Fibroblast of villous mesenchyme (primary cell): ENCODE data around the gene IL26. TPM values are rescaled to one million over a fixed set of nuclear protein-coding genes. Genes with fewer than 3 reads are reported as not detected.

ENCODE experiments used
- DNase-seq: peaks from one replicate; pipeline ENCODE4 v3.0.0-alpha.2; 2010; ENCODE audit warnings: low read depth
- H3K4me3 ChIP-seq: 2 replicates; pipeline ENCODE4 v1.5.1; 2011; ENCODE audit warnings: low read depth, mild to moderate bottlenecking, low read length
- total RNA-seq: library from RNA; depleted of rRNA; stranded (reverse); fragments of >200 nt; gene quantifications from 2 replicates; pipeline ENCODE4 v1.2.3, GENCODE V29; 2012
- TF ChIP-seq, protein P1 (sequence below): IDR thresholded peaks from 2 replicates; pipeline ENCODE4 v1.5.1; 2012; ENCODE audit warnings: low read depth, mild to moderate bottlenecking, low read length; ENCODE audit not compliant: insufficient read depth

The IL26 gene
- total RNA-seq, 1 donor = not detected

DNA sequence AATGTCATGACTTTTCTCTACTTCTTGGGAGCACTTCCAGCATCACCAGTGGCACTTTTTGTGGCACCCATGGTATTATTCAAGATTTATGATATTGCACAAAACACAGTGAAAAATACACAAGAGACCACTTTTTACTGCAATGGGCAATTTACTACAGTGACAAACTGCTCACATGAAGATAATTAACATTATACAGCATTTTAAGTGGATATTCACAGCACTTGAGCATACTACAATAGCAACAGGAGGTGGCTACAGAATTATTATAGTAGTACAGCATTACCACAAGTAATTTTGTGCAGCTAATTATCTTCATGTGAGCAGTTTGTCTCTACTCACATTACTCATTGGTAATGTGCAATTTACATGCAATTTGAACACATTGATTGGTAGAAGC, 18.3 kb downstream of the IL26 start:
- TF ChIP-seq, protein P1, sequence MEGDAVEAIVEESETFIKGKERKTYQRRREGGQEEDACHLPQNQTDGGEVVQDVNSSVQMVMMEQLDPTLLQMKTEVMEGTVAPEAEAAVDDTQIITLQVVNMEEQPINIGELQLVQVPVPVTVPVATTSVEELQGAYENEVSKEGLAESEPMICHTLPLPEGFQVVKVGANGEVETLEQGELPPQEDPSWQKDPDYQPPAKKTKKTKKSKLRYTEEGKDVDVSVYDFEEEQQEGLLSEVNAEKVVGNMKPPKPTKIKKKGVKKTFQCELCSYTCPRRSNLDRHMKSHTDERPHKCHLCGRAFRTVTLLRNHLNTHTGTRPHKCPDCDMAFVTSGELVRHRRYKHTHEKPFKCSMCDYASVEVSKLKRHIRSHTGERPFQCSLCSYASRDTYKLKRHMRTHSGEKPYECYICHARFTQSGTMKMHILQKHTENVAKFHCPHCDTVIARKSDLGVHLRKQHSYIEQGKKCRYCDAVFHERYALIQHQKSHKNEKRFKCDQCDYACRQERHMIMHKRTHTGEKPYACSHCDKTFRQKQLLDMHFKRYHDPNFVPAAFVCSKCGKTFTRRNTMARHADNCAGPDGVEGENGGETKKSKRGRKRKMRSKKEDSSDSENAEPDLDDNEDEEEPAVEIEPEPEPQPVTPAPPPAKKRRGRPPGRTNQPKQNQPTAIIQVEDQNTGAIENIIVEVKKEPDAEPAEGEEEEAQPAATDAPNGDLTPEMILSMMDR = no peak
- DNase-seq = no peak

DNA sequence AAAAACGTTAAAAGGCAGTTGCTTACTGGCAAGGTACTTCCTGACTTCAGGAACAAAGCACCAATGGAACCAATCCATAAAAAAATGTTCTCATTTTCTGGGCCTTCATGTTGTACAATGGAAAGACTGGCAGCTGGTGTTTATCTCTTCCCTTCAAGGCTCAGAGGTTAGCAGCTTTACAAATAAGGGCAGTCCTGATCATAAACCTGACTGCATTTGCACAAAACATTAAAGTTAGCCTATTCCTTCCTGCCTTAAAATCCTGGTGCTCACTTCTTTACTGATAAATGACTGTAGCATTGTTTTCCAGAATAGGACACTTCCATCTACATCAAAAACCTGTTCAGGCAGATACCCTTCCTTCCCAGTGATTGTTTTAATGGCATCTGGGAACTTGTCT, 19.2 kb downstream of the IL26 start:
- DNase-seq = no peak
- H3K4me3 ChIP-seq = no peak overlapping the region
- TF ChIP-seq, protein P1 = no peak

More for the DNA sequence above, 18.3 kb downstream of the IL26 start:
- H3K4me3 ChIP-seq = no peak overlapping the region

DNA sequence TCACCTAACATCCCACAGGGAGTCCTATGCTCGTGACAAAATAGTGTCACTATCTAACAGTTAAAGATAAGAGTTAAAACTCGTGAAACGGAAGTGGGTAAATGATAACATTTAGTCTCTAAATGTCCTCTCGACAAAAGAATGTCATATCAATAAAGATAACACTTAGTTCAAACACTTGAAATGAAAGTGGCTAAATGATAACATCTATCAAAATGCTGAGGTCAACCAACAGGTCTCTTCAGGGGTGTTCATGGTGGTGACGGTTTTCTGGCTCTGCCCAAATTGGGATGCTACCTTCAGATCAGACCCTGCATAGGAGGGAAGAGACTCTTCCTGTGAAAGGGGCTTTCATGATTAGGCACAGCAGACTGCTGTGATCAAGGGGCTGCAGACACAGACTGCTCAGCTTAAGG, 22.1 kb downstream of the IL26 start:
- TF ChIP-seq, protein P1 = no peak
- DNase-seq = no peak
- no peak overlapping the region for H3K4me3 ChIP-seq

DNA sequence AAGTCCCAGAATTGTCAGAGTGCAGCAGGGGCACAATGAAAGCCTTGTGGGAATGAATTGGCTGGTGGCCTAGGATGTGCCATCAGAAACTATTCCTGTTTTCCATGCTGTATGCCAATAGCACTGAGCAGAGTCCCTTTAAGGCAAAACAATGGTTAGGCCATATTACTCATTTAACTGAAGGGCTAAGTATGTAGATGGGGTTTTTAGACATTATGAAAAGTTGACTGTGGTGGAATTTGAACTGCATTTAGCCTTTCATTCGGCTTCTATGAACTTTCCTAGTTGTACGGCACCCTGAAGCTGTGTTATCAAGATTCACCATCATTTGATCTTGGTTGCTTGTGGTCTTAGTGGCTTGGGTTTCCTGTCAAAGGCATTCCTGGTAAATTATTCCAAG, 24.8 kb downstream of the IL26 start:
- TF ChIP-seq, protein P1 = no peak
- no peak for DNase-seq
- no peak overlapping the region for H3K4me3 ChIP-seq

DNA sequence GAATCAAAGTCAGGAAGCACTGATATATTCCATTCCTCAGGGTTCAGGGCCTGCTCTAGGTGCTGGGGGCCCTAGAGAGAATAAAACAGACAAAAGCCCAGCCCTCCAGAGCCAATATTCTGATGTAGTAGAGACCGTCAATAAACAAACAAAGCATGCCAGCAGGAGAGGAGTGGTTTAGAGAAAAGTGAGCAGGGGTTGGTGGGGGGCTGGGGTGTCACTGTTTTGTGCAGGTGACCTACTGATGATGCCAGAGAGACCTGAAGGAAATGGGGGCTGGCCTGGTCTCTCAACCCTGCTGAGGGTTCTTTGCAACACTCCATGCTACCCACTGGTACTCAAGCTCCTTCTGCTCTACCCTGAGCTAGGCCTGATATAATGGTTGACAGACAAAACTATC, 26.5 kb downstream of the IL26 start:
- TF ChIP-seq, protein P1 = no peak
- no peak overlapping the region for H3K4me3 ChIP-seq
- DNase-seq = no peak

DNA sequence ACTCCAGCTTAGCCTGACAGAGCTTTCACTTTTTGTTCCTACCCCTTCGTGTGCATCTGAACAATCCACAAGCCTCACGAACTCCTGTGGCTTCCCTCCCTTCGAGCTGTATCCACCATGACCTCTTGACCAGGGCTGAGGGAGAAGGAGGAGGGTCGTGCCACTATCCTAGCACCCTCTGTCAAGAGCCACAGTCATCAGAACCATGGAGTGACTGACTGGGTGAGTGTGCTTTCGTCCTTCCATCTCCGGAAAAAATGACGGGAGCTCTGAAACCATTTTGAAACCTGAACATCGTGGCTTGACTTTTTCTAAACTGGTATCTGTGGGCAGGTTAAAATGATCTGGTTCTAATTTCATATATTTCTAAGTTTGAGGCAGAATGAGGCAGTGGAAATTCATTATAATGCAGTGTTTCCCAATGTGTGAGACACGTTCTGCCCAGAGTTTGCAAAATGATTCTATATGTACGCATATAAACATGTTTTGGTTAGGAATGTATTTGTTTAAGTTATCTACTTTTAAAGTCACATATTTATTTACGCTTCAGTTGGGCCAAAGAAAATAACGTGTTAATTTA, 27.0 kb downstream of the IL26 start:
- TF ChIP-seq, protein P1 = no peak

DNA sequence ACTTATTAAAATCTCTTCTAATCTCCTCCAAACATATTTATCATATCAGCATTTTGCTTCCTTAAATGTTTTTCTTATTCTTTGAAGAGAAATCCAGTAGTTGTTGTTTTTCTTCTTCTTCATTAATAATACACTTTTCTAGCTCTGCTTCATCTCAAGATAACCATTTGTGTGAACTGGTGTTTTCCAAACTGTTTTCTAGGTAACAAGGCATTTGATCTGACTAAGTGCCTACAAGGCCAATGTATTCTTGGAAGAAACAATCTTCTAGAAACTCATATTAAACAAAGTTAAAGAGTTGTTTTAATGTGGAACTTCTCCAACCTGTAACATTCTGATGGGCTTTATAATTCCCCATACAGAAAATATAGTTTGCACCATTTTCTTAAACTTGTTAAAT, 35.3 kb downstream of the IL26 start:
- DNase-seq = no peak
- no peak overlapping the region for H3K4me3 ChIP-seq
- TF ChIP-seq, protein P1 = no peak

More for the DNA sequence above, 27.0 kb downstream of the IL26 start:
- H3K4me3 ChIP-seq = no peak overlapping the region
- DNase-seq = no peak
